Endothelial cell (in vitro differentiated cells): Measurements from ENCODE around the gene CYTIP. TPM values are rescaled to one million over a fixed set of nuclear protein-coding genes. Genes with fewer than 3 reads are reported as not detected.

ENCODE experiments used
- DNase-seq: peaks from one replicate; pipeline ENCODE4 v3.0.0; 2021; ENCODE audit warnings: low spot score
- H3K27ac Mint-ChIP-seq: one replicate; pipeline ENCODE4 v1.8.0; 2021; ENCODE audit warnings: mixed read lengths, inconsistent platforms; ENCODE audit not compliant: unreplicated experiment
- H3K27me3 Mint-ChIP-seq: one replicate; pipeline ENCODE4 v1.8.0; 2021; ENCODE audit warnings: mild to moderate bottlenecking, moderate library complexity, mixed read lengths, inconsistent platforms; ENCODE audit not compliant: unreplicated experiment
- H3K36me3 Mint-ChIP-seq: one replicate; pipeline ENCODE4 v1.8.0; 2021; ENCODE audit warnings: mild to moderate bottlenecking, low read depth, mixed read lengths, inconsistent platforms; ENCODE audit not compliant: unreplicated experiment
- H3K4me1 Mint-ChIP-seq: one replicate; pipeline ENCODE4 v1.8.0; 2021; ENCODE audit warnings: mild to moderate bottlenecking, mixed read lengths, inconsistent platforms; ENCODE audit not compliant: unreplicated experiment
- H3K4me3 Mint-ChIP-seq: one replicate; pipeline ENCODE4 v1.8.0; 2021; ENCODE audit warnings: mild to moderate bottlenecking, mixed read lengths, inconsistent platforms; ENCODE audit not compliant: unreplicated experiment
- H3K9me3 Mint-ChIP-seq: one replicate; pipeline ENCODE4 v1.8.0; 2021; ENCODE audit warnings: mixed read lengths, inconsistent platforms; ENCODE audit not compliant: unreplicated experiment
- CTCF ChIP-seq: fragments of 200-600 bp; sonication (generic); IDR thresholded peaks from one replicate; pipeline ENCODE4 v1.5.0; 2021; ENCODE audit warnings: antibody characterized with exemption; ENCODE audit not compliant: unreplicated experiment
- total RNA-seq: library from RNA; stranded (reverse); fragmentation: NEBNext Ultra II Directional; extraction: Animal tissue kit (Norgen Biotek cat#: 25700); gene quantifications from one replicate; pipeline ENCODE4 v1.2.1, GENCODE V29; 2021; ENCODE audit not compliant: unreplicated experiment

The CYTIP gene
- total RNA-seq, 1 donor from 2014 or later = not detected

DNA sequence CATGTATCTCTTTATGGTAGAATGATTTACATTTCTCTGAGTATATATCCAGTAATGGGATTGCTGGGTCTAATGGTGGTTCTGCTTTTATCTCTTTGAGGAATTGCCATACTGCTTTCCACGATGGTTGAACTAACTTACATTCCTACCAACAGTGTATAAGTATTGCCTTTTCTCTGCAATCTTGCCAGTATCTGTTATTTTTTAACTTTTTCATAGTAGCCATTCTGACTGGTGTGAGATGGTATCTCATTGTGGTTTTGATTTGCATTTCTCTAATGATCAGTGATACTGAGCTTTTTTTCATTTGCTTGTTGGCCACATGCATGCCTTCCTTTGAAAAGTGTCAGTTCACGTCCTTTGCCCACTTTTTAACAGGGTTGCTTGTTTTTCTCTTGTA lies 55.1 kb downstream of the CYTIP start:
- Mint-ChIP-seq H3K4me1 (no peaks in the 10 kb centered on the region), H3K9me3 (no peaks in the 10 kb centered on the region), H3K36me3 (no peaks in the 10 kb centered on the region), H3K27ac (no peak overlapping the region), H3K27me3 (no peaks in the 10 kb centered on the region), H3K4me3 (no peak overlapping the region)
- no peak for DNase-seq
- TF ChIP-seq CTCF = no peak

- no peak overlapping the region for H3K27ac Mint-ChIP-seq
- no peaks in the 10 kb centered on the region for H3K9me3 Mint-ChIP-seq
- no peak for DNase-seq
- no peak overlapping the region for H3K4me3 Mint-ChIP-seq
- TF ChIP-seq CTCF = no peak
- H3K36me3 Mint-ChIP-seq = no peaks in the 10 kb centered on the region
- H3K4me1 Mint-ChIP-seq = no peaks in the 10 kb centered on the region
- no peaks in the 10 kb centered on the region for H3K27me3 Mint-ChIP-seq
Measured at GRCh38 chr2:157386747-157387146, 57.1 kb downstream of the CYTIP start.

GRCh38 chr2:157386247-157386646 lies 57.6 kb downstream of the CYTIP start:
- no peak for TF ChIP-seq CTCF
- Mint-ChIP-seq H3K9me3 (no peaks in the 10 kb centered on the region), H3K36me3 (no peaks in the 10 kb centered on the region), H3K4me1 (no peaks in the 10 kb centered on the region), H3K27ac (no peak overlapping the region), H3K4me3 (no peak overlapping the region), H3K27me3 (no peaks in the 10 kb centered on the region)
- DNase-seq = no peak

GRCh38 chr2:157377861-157378260 lies 66.0 kb downstream of the CYTIP start:
- peaks cover 13% of the 10 kb centered on the region for H3K36me3 Mint-ChIP-seq
- H3K27ac Mint-ChIP-seq = no peak overlapping the region
- TF ChIP-seq CTCF = no peak
- no peaks in the 10 kb centered on the region for H3K4me1 Mint-ChIP-seq
- no peak for DNase-seq
- no peak overlapping the region for H3K4me3 Mint-ChIP-seq
- H3K27me3 Mint-ChIP-seq = no peaks in the 10 kb centered on the region
- peaks cover 18% of the 10 kb centered on the region for H3K9me3 Mint-ChIP-seq

- Mint-ChIP-seq H3K27me3 (no peaks in the 10 kb centered on the region), H3K36me3 (peaks cover 13% of the 10 kb centered on the region), H3K4me1 (no peaks in the 10 kb centered on the region), H3K9me3 (peaks cover 18% of the 10 kb centered on the region), H3K4me3 (no peak overlapping the region), H3K27ac (no peak overlapping the region)
- no peak for DNase-seq
- no peak for TF ChIP-seq CTCF
Measured at GRCh38 chr2:157376041-157376440, 67.8 kb downstream of the CYTIP start.
